Measurements from ENCODE around the gene A4GNT.

DNA sequence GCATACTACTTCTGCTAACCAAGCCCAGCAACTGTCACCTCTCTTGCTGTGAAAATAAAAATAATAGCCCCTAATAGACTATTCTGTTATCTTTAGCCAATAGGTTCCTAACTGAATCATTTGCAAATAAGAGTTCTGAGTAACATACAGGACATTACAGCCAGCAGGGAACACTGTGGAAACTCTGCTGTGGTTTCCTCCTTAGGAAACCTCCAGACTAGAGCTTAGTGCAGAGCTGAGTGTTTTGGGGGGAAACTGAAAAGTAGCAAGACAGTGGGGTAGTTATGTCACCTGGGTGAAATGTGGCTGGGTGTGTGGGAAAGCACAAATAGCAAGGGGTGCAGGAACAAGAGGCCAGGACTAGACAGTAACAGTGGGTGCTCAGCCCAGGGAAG is 49.2 kb downstream of the A4GNT start:
- TF ChIP-seq, protein P1, sequence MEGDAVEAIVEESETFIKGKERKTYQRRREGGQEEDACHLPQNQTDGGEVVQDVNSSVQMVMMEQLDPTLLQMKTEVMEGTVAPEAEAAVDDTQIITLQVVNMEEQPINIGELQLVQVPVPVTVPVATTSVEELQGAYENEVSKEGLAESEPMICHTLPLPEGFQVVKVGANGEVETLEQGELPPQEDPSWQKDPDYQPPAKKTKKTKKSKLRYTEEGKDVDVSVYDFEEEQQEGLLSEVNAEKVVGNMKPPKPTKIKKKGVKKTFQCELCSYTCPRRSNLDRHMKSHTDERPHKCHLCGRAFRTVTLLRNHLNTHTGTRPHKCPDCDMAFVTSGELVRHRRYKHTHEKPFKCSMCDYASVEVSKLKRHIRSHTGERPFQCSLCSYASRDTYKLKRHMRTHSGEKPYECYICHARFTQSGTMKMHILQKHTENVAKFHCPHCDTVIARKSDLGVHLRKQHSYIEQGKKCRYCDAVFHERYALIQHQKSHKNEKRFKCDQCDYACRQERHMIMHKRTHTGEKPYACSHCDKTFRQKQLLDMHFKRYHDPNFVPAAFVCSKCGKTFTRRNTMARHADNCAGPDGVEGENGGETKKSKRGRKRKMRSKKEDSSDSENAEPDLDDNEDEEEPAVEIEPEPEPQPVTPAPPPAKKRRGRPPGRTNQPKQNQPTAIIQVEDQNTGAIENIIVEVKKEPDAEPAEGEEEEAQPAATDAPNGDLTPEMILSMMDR (IDR thresholded peaks at IDR 0.05) = no peak
- TF ChIP-seq POLR2A (IDR thresholded peaks at IDR 0.05) = no peak
